ENCODE data around the gene CEACAM20. TPM values are rescaled to one million over a fixed set of nuclear protein-coding genes. Genes with fewer than 3 reads are reported as not detected.
A peak's percentile ranks its signal among the peaks of the same experiment; 100 is the strongest.

CEACAM20 gene
- total and polyA plus RNA-seq, 10 of the 15 experiments (the other 5 are each of a cell fraction or from before 2014, with no cell fraction given), result not detected

GRCh38 chr19:44570984-44571684 lies 41.7 kb upstream of the CEACAM20 start:
- Histone ChIP-seq H3K4me3 (no peak overlapping the region), H3K27ac (ENCODE audit: control insufficient read depth, insufficient read depth) (no peak overlapping the region), H4K20me1 (ENCODE audit: control insufficient read depth, insufficient read depth) (no peaks in the 10 kb centered on the region), H3K79me2 (ENCODE audit: control insufficient read depth, insufficient read depth, low read length) (no peaks in the 10 kb centered on the region), H2AFZ (ENCODE audit: control insufficient read depth, low read depth, low read length) (no peak overlapping the region), H3K9me3 (replicated peaks; ENCODE audit: control insufficient read depth, insufficient read depth, low read length) (no peaks in the 10 kb centered on the region), H3K4me1 (ENCODE audit: control insufficient read depth, insufficient read depth, low read length) (no peaks in the 10 kb centered on the region), H3K27me3 (replicated peaks in 1 of 2; ENCODE audit: control insufficient read depth in 2 of 2, insufficient read depth in 2 of 2, low read length in 1 of 2) (no peaks in the 10 kb centered on the region; a peak in 1 of 4 replicates), H3K9ac (ENCODE audit: control insufficient read depth, insufficient read depth, low read length) (no peak overlapping the region), H3K4me2 (ENCODE audit: control insufficient read depth, insufficient read depth) (no peak overlapping the region), H3K36me3 (ENCODE audit: control insufficient read depth in 2 of 2, insufficient read depth in 2 of 2, low read length in 1 of 2) (no peaks in the 10 kb centered on the region)
- no peak for DNase-seq (ENCODE audit: low read depth, low spot score)
- CTCF ChIA-PET, result interaction anchor here (0.6 to 2.4 kb wide), 33 partner anchors 9 to 521 kb away, joined by 3 to 32 read pairs (median 3); no protein-coding TSS in a partner anchor
- RAD21 ChIA-PET (ENCODE audit: unreplicated experiment), result interaction anchor here (0.8 to 1.6 kb wide), 12 partner anchors 18 to 566 kb away, joined by 3 to 12 read pairs (median 3); no protein-coding TSS in a partner anchor
- peak; percentile 80 for ATAC-seq
- WGBS (ENCODE audit: insufficient coverage, insufficient replicate concordance, low lambda C conversion rate, missing lambda C conversion rate), result 30% methylated on average over 13 of the region's 13 CpGs
- in situ Hi-C loops (cut with MboI), result loop anchor here (5.0 kb wide), 1 partner anchor 86 kb away; no protein-coding TSS in a partner anchor
- BruUV-seq (replicated peaks), result no TSS peak
- no peak for TF ChIP-seq BACH1 (IDR thresholded peaks at IDR 0.05; ENCODE audit: borderline replicate concordance)
- TF ChIP-seq IRF4 (IDR thresholded peaks at IDR 0.05; ENCODE audit: low read depth, low read length), result no peak
- TF ChIP-seq PKNOX1 (IDR thresholded peaks at IDR 0.05), result peak; percentile 59; the same call in 1 of the 2 replicates
- no peak for TF ChIP-seq TCF12 (IDR thresholded peaks at IDR 0.05; ENCODE audit: low read depth, low read length)
- peak; percentile 58 to 60 (median 59) for TF ChIP-seq CTCF (IDR thresholded peaks at IDR 0.05 in 2 of 3, conservative IDR thresholded peaks at IDR 0.05 in 1 of 3; ENCODE audit: control insufficient read depth in 2 of 3, extremely low read depth in 1 of 3, insufficient read depth in 1 of 3, low read depth in 3 of 3, low read length in 3 of 3)
- TF ChIP-seq ZNF622 (IDR thresholded peaks at IDR 0.05), result no peak
- TF ChIP-seq MTA3 (IDR thresholded peaks at IDR 0.05; ENCODE audit: borderline replicate concordance, low read length), result no peak
- no peak for TF ChIP-seq ATF2 (IDR thresholded peaks at IDR 0.05; ENCODE audit: low read length)
- no peak for TF ChIP-seq CBFB (IDR thresholded peaks at IDR 0.05; ENCODE audit: low read depth)
- no peak for TF ChIP-seq POLR2A (IDR thresholded peaks at IDR 0.05; ENCODE audit: low read depth, low read length)
- TF ChIP-seq RELA (IDR thresholded peaks at IDR 0.05; ENCODE audit: borderline replicate concordance, partially characterized antibody), result no peak
- peak; percentile 74 for TF ChIP-seq RAD21 (IDR thresholded peaks at IDR 0.05; ENCODE audit: insufficient read depth, low read depth, low read length)
- no peak for TF ChIP-seq ATF3 (IDR thresholded peaks at IDR 0.05; ENCODE audit: borderline replicate concordance, extremely low read depth, low read depth, low read length)
- TF ChIP-seq ATF7 (IDR thresholded peaks at IDR 0.05; ENCODE audit: low read depth), result no peak
- no peak for TF ChIP-seq TCF7 (IDR thresholded peaks at IDR 0.05; ENCODE audit: borderline replicate concordance)
- TF ChIP-seq IKZF2 (IDR thresholded peaks at IDR 0.05), result no peak
- no peak for TF ChIP-seq JUND (IDR thresholded peaks at IDR 0.05; ENCODE audit: low read depth, low read length)
- POLR2A ChIA-PET, result no interaction called here
- intact Hi-C loops (cut with micrococcal nuclease; ENCODE audit: unreplicated experiment), result loop anchor here (5.0 kb wide), 1 partner anchor 86 kb away; no protein-coding TSS in a partner anchor
- FAIRE-seq, result peak; percentile 62
- SMC1A ChIA-PET (ENCODE audit: uncharacterized antibody, unreplicated experiment), result interaction anchor here (0.7 to 2.7 kb wide), 7 partner anchors 12 to 199 kb away, joined by 3 to 11 read pairs (median 4); no protein-coding TSS in a partner anchor

Data from GM12878 (cell line).